ENCODE data around the gene GFM1. TPM values are rescaled to one million over a fixed set of nuclear protein-coding genes. Genes with fewer than 3 reads are reported as not detected.

Gene GFM1
- total RNA-seq, 1 experiment from 2014 or later: 44.5 TPM

DNA sequence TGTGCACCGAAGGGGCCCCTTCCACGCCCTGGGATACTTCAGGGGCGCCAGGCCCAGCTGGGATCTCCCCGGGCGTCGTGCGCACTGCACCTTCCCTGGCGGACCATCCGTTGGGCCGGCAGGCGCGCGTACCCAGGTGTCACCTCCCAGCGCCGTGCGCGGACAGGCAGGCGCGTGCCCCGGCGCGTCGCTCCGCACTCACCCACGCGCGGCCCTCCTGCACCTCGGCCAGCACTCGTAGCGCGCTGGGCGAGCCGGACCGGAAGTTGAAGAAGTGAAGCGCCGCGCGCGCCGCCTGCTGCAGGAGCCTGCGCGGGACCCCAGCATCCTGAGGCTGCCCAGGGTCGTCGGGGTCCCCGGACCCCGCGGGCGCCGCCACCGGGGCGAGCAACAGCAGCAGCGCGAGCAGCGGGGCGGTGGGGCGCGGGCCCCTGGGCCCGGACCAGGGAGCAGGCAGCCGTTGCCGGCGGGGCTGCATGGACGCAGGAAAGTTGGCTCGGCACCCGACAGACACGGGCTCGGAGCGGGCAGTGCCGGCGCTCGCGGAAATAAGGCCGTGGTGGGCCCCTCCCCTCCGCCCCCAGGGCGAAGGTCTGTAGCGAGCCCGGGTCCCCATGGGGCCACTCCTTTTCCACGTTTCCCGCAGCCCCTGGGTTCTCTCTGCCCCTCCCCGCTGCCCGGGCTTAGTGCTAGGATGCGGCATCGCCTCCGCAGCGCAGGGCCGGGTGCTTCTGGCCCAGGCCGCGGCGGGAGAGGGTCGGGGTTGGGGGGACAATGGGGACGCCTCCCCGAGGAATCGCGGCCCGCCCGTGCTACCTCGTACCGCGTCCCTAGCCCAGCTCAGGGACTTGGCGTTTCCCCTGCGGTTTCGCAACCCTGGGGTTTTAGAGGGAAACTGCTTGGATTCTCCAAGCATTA, 87.9 kb downstream of the GFM1 start, which contains the start of gene RARRES1 (continued):
- TF ChIP-seq, protein P1, sequence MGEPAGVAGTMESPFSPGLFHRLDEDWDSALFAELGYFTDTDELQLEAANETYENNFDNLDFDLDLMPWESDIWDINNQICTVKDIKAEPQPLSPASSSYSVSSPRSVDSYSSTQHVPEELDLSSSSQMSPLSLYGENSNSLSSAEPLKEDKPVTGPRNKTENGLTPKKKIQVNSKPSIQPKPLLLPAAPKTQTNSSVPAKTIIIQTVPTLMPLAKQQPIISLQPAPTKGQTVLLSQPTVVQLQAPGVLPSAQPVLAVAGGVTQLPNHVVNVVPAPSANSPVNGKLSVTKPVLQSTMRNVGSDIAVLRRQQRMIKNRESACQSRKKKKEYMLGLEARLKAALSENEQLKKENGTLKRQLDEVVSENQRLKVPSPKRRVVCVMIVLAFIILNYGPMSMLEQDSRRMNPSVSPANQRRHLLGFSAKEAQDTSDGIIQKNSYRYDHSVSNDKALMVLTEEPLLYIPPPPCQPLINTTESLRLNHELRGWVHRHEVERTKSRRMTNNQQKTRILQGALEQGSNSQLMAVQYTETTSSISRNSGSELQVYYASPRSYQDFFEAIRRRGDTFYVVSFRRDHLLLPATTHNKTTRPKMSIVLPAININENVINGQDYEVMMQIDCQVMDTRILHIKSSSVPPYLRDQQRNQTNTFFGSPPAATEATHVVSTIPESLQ (CRISPR knock-in tag; IDR thresholded peaks at IDR 0.05): no peak
- TF ChIP-seq, protein P2, sequence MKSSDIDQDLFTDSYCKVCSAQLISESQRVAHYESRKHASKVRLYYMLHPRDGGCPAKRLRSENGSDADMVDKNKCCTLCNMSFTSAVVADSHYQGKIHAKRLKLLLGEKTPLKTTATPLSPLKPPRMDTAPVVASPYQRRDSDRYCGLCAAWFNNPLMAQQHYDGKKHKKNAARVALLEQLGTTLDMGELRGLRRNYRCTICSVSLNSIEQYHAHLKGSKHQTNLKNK (CRISPR knock-in tag; IDR thresholded peaks at IDR 0.05): no peak
- TF ChIP-seq ZNF671 (CRISPR knock-in tag; IDR thresholded peaks at IDR 0.05) (no peak), FOXP1 (CRISPR knock-in tag; IDR thresholded peaks at IDR 0.05; ENCODE audit: borderline replicate concordance) (peak; percentile 65; the same call in 1 of the 2 replicates), ELF4 (CRISPR knock-in tag; IDR thresholded peaks at IDR 0.05; ENCODE audit: low read depth) (no peak), FOXJ3 (CRISPR knock-in tag; IDR thresholded peaks at IDR 0.05; ENCODE audit: borderline replicate concordance) (no peak), ZNF121 (CRISPR knock-in tag; IDR thresholded peaks at IDR 0.05) (no peak), CREM (CRISPR knock-in tag; IDR thresholded peaks at IDR 0.05) (no peak), TEAD4 (CRISPR knock-in tag; IDR thresholded peaks at IDR 0.05) (no peak), ZNF263 (CRISPR knock-in tag; IDR thresholded peaks at IDR 0.05; ENCODE audit: low read depth) (no peak), GABPB1 (CRISPR knock-in tag; IDR thresholded peaks at IDR 0.05) (no peak), OVOL2 (CRISPR knock-in tag; IDR thresholded peaks at IDR 0.05; ENCODE audit: borderline replicate concordance) (no peak)
- TF ChIP-seq, protein P3, sequence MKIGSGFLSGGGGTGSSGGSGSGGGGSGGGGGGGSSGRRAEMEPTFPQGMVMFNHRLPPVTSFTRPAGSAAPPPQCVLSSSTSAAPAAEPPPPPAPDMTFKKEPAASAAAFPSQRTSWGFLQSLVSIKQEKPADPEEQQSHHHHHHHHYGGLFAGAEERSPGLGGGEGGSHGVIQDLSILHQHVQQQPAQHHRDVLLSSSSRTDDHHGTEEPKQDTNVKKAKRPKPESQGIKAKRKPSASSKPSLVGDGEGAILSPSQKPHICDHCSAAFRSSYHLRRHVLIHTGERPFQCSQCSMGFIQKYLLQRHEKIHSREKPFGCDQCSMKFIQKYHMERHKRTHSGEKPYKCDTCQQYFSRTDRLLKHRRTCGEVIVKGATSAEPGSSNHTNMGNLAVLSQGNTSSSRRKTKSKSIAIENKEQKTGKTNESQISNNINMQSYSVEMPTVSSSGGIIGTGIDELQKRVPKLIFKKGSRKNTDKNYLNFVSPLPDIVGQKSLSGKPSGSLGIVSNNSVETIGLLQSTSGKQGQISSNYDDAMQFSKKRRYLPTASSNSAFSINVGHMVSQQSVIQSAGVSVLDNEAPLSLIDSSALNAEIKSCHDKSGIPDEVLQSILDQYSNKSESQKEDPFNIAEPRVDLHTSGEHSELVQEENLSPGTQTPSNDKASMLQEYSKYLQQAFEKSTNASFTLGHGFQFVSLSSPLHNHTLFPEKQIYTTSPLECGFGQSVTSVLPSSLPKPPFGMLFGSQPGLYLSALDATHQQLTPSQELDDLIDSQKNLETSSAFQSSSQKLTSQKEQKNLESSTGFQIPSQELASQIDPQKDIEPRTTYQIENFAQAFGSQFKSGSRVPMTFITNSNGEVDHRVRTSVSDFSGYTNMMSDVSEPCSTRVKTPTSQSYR (CRISPR knock-in tag; IDR thresholded peaks at IDR 0.05): no peak
- TF ChIP-seq, protein P4, sequence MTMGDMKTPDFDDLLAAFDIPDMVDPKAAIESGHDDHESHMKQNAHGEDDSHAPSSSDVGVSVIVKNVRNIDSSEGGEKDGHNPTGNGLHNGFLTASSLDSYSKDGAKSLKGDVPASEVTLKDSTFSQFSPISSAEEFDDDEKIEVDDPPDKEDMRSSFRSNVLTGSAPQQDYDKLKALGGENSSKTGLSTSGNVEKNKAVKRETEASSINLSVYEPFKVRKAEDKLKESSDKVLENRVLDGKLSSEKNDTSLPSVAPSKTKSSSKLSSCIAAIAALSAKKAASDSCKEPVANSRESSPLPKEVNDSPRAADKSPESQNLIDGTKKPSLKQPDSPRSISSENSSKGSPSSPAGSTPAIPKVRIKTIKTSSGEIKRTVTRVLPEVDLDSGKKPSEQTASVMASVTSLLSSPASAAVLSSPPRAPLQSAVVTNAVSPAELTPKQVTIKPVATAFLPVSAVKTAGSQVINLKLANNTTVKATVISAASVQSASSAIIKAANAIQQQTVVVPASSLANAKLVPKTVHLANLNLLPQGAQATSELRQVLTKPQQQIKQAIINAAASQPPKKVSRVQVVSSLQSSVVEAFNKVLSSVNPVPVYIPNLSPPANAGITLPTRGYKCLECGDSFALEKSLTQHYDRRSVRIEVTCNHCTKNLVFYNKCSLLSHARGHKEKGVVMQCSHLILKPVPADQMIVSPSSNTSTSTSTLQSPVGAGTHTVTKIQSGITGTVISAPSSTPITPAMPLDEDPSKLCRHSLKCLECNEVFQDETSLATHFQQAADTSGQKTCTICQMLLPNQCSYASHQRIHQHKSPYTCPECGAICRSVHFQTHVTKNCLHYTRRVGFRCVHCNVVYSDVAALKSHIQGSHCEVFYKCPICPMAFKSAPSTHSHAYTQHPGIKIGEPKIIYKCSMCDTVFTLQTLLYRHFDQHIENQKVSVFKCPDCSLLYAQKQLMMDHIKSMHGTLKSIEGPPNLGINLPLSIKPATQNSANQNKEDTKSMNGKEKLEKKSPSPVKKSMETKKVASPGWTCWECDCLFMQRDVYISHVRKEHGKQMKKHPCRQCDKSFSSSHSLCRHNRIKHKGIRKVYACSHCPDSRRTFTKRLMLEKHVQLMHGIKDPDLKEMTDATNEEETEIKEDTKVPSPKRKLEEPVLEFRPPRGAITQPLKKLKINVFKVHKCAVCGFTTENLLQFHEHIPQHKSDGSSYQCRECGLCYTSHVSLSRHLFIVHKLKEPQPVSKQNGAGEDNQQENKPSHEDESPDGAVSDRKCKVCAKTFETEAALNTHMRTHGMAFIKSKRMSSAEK (CRISPR knock-in tag; IDR thresholded peaks at IDR 0.05; ENCODE audit: borderline replicate concordance): no peak
- TF ChIP-seq, protein P5, sequence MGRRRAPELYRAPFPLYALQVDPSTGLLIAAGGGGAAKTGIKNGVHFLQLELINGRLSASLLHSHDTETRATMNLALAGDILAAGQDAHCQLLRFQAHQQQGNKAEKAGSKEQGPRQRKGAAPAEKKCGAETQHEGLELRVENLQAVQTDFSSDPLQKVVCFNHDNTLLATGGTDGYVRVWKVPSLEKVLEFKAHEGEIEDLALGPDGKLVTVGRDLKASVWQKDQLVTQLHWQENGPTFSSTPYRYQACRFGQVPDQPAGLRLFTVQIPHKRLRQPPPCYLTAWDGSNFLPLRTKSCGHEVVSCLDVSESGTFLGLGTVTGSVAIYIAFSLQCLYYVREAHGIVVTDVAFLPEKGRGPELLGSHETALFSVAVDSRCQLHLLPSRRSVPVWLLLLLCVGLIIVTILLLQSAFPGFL (CRISPR knock-in tag; IDR thresholded peaks at IDR 0.05; ENCODE audit: borderline replicate concordance): no peak
- TF ChIP-seq, protein P6, sequence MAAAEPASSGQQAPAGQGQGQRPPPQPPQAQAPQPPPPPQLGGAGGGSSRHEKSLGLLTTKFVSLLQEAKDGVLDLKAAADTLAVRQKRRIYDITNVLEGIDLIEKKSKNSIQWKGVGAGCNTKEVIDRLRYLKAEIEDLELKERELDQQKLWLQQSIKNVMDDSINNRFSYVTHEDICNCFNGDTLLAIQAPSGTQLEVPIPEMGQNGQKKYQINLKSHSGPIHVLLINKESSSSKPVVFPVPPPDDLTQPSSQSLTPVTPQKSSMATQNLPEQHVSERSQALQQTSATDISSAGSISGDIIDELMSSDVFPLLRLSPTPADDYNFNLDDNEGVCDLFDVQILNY (CRISPR knock-in tag; IDR thresholded peaks at IDR 0.05): peak; percentile 54
- TF ChIP-seq, protein P7, sequence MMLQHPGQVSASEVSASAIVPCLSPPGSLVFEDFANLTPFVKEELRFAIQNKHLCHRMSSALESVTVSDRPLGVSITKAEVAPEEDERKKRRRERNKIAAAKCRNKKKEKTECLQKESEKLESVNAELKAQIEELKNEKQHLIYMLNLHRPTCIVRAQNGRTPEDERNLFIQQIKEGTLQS (CRISPR knock-in tag; conservative IDR thresholded peaks at IDR 0.05): no peak
- TF ChIP-seq, protein P8, sequence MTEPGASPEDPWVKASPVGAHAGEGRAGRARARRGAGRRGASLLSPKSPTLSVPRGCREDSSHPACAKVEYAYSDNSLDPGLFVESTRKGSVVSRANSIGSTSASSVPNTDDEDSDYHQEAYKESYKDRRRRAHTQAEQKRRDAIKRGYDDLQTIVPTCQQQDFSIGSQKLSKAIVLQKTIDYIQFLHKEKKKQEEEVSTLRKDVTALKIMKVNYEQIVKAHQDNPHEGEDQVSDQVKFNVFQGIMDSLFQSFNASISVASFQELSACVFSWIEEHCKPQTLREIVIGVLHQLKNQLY (CRISPR knock-in tag; IDR thresholded peaks at IDR 0.05): no peak
- TF ChIP-seq, protein P9, sequence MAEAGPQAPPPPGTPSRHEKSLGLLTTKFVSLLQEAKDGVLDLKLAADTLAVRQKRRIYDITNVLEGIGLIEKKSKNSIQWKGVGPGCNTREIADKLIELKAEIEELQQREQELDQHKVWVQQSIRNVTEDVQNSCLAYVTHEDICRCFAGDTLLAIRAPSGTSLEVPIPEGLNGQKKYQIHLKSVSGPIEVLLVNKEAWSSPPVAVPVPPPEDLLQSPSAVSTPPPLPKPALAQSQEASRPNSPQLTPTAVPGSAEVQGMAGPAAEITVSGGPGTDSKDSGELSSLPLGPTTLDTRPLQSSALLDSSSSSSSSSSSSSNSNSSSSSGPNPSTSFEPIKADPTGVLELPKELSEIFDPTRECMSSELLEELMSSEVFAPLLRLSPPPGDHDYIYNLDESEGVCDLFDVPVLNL (CRISPR knock-in tag; IDR thresholded peaks at IDR 0.05; ENCODE audit: borderline replicate concordance, low read depth): no peak
- TF ChIP-seq, protein P10, sequence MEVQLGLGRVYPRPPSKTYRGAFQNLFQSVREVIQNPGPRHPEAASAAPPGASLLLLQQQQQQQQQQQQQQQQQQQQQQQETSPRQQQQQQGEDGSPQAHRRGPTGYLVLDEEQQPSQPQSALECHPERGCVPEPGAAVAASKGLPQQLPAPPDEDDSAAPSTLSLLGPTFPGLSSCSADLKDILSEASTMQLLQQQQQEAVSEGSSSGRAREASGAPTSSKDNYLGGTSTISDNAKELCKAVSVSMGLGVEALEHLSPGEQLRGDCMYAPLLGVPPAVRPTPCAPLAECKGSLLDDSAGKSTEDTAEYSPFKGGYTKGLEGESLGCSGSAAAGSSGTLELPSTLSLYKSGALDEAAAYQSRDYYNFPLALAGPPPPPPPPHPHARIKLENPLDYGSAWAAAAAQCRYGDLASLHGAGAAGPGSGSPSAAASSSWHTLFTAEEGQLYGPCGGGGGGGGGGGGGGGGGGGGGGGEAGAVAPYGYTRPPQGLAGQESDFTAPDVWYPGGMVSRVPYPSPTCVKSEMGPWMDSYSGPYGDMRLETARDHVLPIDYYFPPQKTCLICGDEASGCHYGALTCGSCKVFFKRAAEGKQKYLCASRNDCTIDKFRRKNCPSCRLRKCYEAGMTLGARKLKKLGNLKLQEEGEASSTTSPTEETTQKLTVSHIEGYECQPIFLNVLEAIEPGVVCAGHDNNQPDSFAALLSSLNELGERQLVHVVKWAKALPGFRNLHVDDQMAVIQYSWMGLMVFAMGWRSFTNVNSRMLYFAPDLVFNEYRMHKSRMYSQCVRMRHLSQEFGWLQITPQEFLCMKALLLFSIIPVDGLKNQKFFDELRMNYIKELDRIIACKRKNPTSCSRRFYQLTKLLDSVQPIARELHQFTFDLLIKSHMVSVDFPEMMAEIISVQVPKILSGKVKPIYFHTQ (CRISPR knock-in tag; IDR thresholded peaks at IDR 0.05): no peak
